22Rv1 (cell line): Measurements from ENCODE around the gene ZNF135.

ENCODE experiments used
- H3K27ac ChIP-seq: fragments of 450-650 bp; 2 replicates; pipeline ENCODE4 v1.5.1; 2017
- ZFX ChIP-seq: fragments of 450-650 bp; IDR thresholded peaks from 2 replicates; pipeline ENCODE4 v1.6.1; 2017; ENCODE audit warnings: antibody characterized with exemption, borderline replicate concordance
- TF ChIP-seq, protein P1 (sequence below): fragments of 450-650 bp; IDR thresholded peaks from 2 replicates; pipeline ENCODE4 v1.5.1; 2017; ENCODE audit warnings: mild to moderate bottlenecking

ZNF135 gene

GRCh38 chr19:58022283-58022660 is 36.8 kb upstream of the ZNF135 start:
- H3K27ac ChIP-seq: no peak overlapping the region
- TF ChIP-seq, protein P1, sequence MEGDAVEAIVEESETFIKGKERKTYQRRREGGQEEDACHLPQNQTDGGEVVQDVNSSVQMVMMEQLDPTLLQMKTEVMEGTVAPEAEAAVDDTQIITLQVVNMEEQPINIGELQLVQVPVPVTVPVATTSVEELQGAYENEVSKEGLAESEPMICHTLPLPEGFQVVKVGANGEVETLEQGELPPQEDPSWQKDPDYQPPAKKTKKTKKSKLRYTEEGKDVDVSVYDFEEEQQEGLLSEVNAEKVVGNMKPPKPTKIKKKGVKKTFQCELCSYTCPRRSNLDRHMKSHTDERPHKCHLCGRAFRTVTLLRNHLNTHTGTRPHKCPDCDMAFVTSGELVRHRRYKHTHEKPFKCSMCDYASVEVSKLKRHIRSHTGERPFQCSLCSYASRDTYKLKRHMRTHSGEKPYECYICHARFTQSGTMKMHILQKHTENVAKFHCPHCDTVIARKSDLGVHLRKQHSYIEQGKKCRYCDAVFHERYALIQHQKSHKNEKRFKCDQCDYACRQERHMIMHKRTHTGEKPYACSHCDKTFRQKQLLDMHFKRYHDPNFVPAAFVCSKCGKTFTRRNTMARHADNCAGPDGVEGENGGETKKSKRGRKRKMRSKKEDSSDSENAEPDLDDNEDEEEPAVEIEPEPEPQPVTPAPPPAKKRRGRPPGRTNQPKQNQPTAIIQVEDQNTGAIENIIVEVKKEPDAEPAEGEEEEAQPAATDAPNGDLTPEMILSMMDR: no peak; the same call in 1 of the 2 replicates
- no peak for TF ChIP-seq ZFX

DNA sequence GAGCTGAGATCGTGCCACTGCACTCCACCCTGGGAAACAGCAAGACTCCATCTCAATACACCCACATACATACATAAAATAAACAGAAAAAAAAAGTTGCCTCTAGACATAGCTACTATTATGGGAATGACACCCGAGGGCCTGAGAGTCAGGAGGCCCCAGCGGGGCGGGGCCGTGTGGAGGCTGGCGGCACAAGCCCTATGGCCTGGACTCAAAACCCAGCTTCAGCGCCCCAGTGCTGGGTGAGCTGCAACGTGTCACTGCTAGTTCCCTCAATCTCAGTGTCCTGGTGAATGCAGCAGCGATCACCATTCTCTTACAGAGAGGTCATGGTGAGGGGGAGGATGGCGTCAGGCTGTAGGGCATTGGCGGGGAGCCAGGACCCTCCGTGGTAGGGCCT is 34.4 kb upstream of the ZNF135 start:
- TF ChIP-seq, protein P1: no peak
- no peak for TF ChIP-seq ZFX
- H3K27ac ChIP-seq: no peak overlapping the region

DNA sequence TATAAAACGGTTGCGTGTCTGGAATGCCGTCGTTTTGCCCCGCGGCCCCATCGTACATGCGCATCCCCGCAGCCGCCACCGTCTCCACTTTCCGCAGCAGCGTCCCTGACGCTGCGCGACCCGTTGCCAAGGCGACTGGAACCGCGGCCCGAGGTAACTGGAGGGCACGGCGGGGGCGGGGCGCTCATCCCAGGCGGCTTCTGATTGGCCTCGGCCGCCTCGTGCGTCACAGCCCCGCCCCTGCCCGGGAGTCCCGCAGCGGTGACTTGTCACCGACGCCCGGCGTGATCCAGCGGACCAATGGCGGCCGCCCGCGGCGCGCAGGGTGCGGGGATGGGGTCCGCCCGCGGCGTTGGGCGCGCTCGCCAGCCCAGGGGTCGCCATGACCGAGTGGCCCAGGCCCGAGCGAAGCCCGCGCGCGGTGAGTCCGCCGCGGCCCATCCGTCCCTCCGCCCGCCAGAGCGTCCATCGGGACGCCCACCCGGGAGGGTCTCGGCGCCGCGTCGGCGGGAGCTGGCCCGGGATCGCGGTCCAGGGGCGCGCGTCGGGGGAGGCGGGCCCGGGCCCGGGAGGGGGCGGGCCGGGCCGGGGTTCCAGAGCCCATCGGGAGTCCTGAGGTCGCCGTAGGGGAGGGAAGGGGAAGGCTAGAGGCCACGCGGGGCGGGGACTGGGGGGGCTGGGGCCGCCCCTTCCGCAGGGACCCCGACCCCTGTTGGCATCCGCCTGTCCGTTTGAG is 25.2 kb upstream of the ZNF135 start, which contains the start of gene ZSCAN1:
Gene ZSCAN1, plus strand, starts transcription at position 285 of the 736 bp plus-strand sequence. CDS start 3,812 bp downstream, outside the sequence.
- H3K27ac ChIP-seq: peak within 1 kb of the TSS; percentile 68
- TF ChIP-seq ZFX: no peak
- TF ChIP-seq, protein P1: no peak

DNA sequence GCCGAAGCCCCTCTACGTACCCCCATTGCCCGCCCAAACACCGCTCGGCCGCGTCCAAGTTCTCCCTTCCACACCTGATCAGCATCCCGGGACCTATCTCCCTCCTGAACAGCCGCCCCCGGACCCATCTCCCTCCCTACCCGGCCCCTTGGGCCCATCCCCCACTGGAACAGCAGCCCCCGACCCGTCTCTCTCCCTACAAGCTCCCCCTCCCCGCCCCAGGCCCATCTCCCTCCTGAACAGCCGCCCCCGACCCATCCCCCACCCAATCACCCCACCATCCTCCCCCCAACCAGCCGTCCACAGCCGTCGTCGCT is 24.6 kb upstream of the ZNF135 start:
- peak overlapping the region; percentile 68 for H3K27ac ChIP-seq
- TF ChIP-seq, protein P1: no peak
- TF ChIP-seq ZFX: no peak

GRCh38 chr19:58035863-58036262 is 23.2 kb upstream of the ZNF135 start:
- TF ChIP-seq ZFX: no peak
- TF ChIP-seq, protein P1: no peak
- H3K27ac ChIP-seq: no peak overlapping the region

GRCh38 chr19:58037927-58038687 is 21.0 kb upstream of the ZNF135 start:
- no peak overlapping the region for H3K27ac ChIP-seq
- TF ChIP-seq ZFX: no peak
- TF ChIP-seq, protein P1: no peak

- no peak for TF ChIP-seq ZFX
- TF ChIP-seq, protein P1: no peak
- no peak overlapping the region for H3K27ac ChIP-seq
These were observed 20.3 kb upstream of the ZNF135 start for GRCh38 chr19:58038688-58039204.
